ENCODE data around the gene SFT2D3.

The SFT2D3 gene

DNA sequence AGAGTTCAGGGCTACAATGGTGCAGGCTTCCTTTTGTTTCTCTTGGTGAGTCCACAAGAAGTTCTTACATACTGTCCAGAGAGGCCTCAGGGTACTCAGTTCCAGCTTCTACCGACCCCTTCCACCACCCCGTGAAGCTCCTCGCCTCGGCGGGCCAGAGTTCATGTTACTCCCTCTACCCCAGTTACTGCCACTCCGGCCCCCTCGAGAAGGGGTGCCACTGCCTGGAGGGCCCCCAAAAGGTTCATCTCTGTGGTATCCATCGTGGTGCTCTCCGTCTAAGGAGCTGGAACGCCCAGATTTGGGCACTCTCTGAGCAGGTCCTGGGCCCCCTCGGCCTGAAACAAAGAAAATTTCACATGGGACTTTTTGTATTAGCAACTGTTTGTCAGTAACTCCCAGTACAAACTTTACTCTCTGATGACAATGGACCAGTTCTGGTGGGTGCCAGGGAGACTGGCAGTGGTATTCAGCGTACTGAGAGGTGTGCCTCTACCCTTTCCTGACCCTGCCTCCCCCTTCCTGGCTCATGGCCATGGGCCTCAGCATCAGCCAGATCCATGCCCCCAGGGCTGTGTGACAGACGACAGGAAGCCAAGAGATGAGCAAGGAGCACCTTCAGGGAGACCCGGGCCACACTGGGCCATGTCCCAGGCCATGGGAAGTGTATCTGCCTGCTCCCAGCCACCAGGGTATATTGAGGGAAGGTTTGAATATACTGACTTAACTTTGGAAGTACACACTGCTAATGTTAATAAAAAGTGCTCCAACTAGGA is 5.1 kb downstream of the SFT2D3 start:
- DNase-seq (ENCODE audit: low read depth, low spot score), result no peak

DNA sequence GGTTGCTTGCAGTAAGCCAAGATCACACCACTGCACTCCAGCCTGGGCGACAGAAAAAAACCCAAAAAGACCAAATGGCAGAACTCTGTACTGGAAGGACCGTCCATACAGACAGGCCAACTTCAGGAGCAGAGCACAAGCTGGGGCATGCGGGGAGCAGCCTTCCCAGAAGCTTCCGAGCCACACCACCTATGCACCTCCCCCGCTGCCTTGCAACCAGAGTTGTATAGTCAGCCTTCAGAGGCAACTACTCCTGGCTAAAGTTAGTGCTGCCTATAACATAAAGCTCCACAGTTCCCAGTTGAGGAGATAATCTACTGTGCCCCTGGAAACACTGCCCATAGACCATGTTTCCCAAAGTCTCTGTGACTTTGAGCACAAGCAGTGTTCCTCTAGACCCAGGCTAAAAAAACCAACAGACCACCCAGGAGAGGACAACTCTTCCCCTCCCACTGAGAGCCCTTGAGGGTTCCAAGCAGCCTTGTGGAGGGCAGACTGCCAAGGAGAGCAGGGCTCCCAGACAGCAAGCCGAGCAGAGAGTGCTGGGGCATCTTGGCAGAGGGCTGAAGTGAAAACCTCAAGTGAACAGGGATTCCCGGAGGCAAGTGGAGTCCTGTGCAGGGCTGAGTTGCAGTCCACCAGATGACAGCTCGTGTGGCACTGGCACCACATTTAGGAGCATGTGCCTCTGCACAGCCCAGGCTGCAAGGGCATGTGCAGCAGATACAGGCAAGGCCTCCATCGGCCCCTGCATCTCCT is 6.8 kb downstream of the SFT2D3 start:
- no peak for DNase-seq (ENCODE audit: low read depth, low spot score)

DNA sequence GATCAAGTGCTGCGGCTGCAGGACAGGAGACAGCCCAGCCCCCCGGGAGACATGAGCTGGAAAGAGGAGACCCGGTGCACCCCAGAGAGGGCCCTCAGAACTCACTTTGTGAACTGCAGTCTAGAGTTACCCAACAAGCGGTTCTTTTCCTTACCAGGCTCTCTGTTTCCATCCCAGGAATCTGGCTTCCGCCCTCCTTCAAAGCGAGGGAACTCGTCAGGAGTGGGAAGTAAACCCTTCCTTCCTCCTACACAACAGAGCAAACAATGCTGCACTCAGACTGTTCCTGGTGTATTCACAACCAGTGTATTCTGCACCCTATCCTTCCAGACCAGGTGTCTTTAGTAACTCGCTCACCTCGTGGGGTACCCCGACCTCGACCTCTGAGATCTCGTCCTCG is 8.0 kb downstream of the SFT2D3 start:
- DNase-seq (ENCODE audit: low read depth, low spot score), result no peak

DNA sequence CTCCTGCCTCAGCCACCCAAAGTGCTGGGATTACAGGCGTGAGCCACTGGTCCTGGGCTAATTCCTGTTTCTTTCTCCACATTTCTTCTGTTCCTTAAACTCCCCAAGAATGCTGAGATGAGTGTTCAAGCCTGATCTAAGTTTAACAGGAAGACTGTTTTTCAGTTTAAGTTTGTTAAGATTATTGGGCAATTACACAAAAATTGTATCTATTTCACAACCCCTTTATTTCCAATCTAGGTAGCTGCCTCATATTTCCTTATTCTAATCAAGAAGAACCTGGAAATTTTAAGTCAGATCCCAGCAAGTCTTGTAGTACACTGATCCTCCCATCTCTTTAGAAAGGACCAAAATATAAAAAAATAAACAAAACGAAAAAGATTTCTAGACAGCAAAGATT is 11.7 kb downstream of the SFT2D3 start:
- no peak for DNase-seq (ENCODE audit: low read depth, low spot score)

DNA sequence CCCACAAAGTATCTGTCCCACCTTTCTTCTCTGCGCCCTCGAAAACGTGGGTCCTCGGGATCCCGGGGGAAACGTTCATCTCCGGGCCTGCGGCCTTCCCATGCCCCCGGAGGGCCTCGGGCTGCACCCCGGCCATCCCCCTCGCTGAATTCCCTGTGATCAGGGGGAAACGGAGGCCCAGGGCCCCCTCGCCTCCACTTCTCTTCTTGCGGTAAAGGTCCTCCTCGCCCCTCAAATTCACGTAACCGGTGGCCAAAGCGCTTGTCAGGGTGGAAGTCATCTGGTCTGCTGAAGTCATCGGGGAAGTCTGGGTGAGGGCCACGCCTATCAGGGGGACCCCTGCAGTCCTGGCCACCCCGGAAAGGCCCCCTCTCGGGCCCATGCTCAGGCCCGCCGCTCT is 12.3 kb downstream of the SFT2D3 start:
- DNase-seq (ENCODE audit: low read depth, low spot score), result no peak

DNA sequence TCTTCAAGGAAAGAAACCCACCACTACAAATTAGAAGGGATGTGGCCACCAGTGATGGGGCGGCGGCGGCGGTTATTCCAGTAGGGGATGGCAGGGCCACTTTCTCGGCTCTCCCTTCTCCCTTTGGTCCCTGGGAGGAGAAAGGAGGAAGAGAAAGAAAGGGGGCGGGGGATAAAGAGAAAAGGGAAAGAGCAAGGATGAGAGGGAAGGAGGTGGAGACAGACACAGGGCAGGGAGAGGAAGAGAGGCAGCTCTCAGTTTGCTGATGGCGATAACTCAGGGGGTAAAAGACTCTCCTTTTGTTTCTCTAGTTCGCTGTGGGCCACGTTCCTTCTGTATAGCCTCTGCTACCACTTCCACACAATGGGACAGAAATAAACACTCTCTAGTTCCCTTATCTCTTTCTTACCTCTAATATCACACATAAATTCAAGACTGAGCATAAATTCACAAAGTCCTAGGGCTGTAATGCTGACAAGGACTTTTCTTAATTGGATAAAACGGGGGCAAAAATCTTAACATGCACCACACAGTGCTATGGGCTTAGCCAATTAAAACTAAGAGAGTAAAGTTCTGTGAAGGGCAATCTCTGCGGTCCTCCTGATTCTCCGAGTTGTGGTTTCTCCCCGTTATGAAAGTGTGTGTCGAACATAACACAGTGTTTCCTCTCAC is 14.6 kb downstream of the SFT2D3 start:
- DNase-seq (ENCODE audit: low read depth, low spot score), result no peak

DNA sequence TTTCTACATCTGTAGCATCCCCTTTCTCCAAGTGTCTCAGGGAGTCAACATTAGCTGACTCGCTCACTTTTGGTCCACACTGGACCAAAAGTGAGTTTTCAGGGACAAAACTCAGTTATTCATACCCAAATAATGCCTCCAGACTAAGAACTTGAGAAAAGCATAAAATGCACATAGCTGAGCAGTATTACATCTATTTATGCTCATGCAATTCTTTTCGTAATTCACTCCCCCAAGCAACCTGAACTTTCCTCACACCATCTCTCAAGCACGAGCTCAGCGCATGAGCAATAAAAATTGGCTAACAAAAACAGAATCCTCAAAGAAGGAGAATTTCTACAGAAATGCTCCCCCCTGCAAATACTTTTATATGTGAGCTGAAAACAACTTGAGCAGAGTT is 17.0 kb downstream of the SFT2D3 start:
- DNase-seq (ENCODE audit: low read depth, low spot score), result no peak

DNA sequence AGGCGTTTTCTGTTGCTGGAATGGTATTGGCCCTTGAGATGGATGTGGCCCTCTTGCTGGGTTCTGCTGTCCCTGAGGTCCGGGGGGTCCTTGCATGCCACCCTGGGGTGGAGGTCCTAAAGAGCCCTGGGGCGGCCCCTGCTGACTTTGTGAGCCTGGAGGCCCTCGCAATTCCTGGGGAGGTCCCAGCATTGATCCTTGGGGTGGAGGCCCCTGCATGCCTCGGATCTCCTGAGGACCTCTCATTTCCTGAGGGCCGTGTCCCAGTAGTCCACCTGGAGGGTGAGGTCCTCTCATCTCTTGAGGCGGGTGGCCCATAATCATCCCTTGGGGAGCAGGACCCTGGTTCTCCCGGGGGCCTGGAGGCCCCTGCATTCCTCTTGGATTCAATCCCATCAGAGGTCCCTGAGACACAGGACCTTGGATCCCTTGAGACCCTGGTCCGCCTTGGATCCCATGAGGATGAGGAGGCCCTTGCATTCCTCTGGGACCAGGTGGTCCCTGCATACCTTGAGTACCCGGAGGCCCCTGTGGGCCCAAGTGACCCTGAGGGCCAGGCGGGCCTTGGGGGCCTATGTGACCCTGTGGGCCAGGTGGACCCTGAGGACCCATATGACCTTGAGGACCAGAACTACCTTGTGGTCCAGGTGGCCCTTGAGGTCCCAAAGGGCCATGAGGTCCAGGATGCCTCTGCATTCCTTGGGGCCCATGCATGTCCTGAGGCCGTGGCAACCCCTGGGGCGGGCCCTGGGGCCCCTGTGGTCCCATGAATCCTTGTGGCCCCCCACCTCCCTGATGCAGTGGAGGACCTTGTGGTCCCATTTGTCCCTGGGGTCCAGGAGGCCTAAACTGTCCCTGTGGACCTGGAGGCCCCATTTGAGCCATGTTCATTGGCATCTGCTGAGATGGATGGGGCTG is 18.3 kb downstream of the SFT2D3 start:
- no peak for DNase-seq (ENCODE audit: low read depth, low spot score)

DNA sequence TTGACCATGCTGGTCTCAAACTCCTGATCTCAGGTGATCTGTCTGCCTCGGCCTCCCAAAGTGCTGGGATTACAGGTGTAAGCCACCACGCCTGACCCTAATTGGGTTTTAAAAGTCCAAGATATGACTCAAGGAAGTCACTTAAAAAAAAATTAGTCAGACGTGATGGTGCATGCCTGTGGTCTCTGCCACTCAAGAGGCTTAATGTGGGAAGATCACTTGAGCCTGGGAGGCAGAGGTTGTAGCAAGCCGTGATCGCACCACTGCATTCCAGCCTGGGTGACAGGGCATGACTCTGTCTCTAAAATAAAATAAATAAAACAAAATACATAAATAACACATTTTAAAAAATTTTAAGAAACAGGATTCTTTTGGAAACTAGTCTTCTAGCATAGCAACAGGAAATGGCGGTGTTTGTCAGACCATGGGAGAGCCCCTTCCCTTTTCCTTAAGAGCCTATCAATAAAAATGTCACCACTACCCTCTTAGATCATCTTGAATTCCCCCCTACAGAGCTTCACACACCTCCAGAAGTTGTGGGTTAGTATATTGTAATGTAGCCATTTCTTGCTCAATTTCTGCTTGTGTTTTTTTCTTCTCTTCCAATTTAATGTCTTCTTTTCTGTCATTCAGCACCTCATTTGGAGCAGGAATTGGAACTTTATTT is 20.1 kb downstream of the SFT2D3 start:
- no peak for DNase-seq (ENCODE audit: low read depth, low spot score)

DNA sequence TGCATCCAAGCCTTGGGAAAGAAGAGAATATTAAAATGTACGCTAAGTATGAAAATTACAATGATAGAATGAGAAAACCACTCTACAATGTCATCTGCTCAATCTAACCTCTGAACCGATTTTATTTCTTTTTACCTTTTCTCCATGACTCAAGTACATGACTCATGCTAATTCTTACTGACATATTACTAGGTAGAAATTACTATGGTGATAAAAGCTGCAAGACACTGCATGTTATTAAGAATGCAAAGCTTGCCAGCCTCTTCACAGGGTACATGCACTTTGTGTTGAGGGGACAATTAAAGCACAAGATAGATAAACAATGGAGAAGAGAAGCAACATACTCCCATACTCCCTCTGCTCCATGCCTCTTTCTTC is 20.7 kb downstream of the SFT2D3 start:
- DNase-seq (ENCODE audit: low read depth, low spot score), result no peak

DNA sequence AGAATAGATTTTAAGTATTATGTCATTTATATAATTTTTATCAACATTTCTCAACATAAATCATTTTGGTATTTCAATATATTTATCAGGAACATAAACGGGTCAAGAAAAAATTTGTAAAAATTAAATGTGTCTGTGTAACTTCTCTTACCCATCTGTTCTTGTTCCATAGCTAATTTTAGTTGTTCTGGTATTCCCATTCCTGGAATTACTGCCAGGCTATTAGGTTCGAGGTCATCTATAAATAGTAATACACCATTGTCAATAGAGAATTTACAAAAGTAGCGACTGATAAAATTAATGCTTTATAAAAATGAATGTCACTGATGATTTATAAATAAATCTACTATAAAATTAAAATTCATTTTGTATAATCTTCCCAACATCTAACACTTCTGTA is 21.5 kb downstream of the SFT2D3 start:
- no peak for DNase-seq (ENCODE audit: low read depth, low spot score)

DNA sequence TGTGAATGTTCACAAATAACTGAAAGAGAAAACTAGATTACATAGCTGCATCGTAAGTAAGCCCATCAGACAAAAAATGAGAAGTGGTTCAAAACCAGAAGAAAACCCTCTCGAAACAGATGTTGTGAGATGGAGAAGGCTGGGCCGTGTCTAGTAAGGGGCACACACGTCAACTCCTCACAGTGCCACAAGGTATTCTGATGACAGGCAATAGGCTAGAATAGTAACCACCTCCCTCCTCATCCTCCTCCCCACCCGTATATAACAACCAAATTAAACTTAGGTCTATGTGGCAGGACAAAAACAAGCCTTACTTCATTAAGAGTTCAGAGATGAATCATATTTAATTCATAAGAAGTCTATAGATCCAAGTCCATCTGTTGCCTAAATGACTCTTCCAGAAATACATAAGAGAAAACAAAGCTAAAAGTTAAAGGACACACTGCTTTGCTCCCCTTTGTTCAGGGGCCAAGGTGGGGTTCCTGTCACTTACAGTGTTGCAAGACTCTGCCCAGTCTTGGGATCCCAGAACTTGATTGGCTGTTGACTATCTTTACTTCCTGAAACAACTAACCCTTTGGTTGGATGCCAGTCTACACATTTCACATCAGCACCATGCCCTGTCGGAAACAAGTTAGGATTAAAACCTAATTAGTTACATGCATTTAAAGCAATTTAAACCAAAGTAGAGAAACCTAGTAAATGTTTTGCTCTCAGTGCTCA is 25.0 kb downstream of the SFT2D3 start:
- DNase-seq (ENCODE audit: low read depth, low spot score), result no peak

DNA sequence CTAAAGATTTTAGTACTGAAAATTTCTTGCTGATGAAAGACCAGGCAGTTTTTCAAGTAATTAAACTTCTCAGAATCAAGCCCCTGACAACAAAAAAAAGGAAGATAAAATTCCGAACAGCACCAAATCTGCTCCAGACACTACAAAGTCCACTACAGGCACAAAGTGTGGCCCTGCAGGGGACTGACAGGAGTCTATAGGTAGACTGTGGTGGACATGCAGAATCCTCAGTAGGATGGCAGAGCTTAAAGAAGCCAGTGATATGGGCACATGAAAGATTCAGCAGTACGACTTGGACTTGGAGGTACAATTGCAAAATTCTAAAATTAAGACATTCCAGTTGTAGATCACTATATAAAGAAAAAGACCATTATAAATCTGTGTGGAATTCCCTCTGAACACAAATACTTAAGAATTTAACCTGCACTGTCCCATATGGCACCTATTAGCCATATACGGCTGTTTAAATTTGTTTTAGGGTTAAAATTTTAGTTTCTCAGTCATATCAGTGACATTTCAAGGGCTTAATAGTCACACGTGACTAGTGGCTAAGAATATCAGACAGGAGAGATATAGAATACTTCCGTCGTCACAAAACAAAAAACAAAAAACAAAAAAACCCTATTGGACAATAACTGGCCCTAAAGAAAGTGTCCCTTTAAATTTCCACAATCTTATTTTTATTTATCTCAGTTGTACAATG is 32.0 kb downstream of the SFT2D3 start:
- DNase-seq (ENCODE audit: low read depth, low spot score), result no peak

DNA sequence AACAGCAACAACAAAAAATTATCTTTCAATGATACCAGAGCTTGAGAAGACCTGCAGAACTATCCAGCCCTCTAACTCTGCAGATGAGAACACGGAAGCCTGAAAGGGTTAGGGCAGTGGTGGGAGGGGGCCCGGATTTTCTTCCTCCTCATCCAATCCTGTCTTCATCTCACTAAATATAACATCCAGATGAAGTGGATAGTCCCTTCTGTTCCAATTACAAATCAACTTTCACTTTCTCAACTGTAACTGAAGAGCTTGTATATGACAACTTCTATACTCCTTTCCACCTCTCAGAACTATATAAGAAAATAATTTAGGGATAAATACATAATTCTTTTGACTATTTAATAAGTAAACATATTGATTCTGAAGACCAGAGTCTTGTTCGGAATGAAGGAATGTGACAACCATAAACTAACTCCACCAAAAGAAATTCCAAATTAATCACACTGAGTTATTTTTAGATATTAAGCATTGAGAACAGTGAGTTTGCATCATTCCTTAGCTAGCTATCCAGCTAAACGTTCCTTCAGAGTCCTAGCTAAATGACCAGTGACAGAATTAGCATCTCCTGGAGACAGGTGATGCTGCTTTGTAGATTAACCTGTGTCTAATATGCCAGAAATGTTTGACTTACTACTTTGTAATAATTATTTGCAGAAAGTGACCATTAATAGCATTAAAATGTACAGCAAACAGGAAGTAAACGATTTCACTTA is 32.7 kb downstream of the SFT2D3 start:
- DNase-seq (ENCODE audit: low read depth, low spot score), result no peak

DNA sequence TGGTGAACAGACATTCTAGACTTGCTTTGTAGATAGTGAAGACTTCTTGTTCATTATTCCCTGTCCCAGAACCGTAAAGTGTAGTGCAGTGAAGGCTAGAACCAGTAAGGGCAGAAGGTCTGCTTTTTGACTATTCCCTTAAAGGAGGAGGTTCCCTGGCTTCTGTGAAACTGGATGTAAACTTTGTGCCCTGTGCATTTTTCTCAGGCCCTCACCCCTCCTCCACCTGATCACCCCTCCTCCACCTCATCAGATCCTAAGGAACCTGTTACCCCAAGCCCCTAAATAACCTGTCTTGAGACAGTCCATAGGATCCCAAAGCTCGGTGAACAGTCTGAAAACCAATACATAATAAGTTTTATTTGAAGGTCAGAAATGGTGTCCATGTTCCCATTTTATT is 33.7 kb downstream of the SFT2D3 start:
- DNase-seq (ENCODE audit: low read depth, low spot score), result no peak

DNA sequence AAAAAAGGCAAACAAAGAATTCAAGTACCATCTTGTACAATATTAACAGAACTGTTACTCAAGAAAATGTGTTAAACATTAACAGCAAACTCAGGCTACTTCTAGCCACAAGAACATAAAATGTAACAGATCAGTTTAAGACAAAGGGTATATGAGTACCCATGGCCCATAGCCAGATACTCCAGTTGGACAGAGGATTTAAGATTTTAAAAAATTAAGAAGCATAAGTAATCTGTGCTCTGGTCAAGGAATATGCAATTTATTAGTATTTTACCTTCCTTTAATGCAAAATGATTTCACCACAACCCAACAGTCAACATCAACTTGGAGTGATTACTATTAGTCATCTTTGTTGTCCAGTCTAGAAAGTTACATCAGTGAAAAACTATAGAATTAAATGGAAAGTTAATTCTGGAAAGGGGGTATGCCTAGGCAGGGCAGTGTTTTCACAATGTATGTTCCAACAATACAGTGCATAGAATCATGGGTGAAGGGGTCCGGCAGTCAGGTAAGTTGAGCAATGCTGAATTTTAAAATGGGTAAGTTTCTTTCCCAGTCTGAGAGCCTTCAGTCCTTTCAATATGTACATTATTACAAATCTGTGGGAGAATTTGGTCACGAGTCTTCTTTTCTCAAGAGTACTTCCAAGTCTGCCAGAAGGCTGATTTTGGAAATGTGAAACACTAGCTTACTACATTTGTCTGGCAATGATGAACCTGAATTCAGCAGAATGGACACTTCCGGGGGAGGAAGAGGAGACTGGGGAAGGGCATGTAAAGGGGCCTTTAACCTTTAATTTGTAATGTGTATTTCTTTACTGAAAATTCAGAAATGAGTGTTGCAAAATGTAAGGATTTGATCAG is 34.5 kb downstream of the SFT2D3 start:
- no peak for DNase-seq (ENCODE audit: low read depth, low spot score)

DNA sequence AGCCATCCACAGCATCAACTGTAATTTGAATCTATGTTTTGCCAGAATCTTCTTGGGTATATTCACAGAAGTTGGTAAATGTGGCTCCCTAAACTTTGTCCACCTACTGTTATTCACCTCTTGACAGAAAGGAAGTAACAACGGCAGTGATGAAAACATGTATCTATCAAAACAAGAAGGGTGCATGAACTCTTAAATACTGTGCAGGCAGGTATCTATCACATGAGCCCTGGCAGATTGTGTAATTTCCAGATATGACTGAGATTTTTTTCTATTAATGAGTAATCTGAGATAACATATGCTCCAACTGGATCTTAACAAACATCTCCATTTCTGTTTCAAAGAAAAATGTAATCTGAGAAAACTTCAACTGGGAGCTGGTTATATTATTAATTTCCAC is 36.6 kb downstream of the SFT2D3 start:
- no peak for DNase-seq (ENCODE audit: low read depth, low spot score)

DNA sequence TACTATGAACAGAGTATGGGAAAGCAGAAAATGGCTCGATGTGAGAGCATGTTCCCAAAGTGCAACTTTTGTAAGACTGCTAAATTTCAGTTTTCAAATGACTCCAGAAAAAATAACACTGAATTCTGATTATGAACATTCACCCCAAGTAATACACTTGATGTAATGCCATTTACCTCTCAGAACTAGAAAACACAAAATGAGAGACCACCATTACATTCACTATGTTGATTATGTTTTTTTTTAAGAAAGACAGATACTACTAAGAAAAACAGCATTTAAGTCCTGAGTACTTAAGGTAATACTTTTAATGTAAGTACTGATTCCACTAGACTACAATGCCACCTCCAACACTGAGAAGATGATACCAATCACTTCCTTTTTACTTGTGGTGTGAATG is 38.5 kb downstream of the SFT2D3 start:
- DNase-seq (ENCODE audit: low read depth, low spot score), result no peak
